ENCODE measurements around the gene KCNQ4.

Gene KCNQ4

DNA sequence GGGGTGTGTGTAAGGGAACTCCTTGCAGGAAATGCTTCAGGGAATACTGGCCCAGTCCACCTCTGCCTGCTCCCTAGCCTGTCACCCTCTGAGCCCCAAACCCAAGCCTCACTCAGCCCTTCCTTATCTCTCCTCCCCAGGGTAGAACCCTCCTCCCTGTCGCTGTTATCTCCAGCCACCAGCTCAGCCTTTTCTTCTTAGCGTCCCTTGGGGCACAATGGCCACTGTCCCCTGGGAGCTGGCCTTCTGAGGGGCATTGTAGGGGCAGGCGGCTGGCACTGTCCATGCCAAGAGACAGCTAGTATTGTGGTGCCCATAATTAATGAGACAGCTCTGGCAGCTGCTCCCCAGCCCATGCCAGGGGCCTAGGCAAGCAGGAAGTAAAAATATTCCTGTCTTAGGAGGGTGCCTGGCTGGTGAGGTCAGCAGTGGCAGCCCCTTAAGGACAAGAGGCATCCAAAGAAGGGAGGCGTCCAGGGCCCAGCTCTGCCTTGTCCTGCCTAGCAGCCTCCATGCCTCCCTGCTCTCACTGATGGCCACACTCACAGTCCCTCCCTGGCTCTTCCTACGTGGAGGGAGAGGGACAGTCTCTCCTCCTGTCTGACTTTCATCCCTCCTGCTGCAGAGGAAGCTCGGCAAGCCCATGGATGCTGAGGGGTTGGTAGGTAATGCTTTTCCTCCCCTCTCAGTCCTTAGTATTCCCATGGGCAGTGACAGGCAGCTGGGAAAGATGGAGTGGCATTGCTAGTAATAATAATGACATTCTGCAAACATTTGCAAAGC is 37.5 kb downstream of the KCNQ4 start:
- no peak for TF ChIP-seq EZH2 (IDR thresholded peaks at IDR 0.05; ENCODE audit: borderline replicate concordance, low read depth, low read length, severe bottlenecking)
- TF ChIP-seq, protein P1, sequence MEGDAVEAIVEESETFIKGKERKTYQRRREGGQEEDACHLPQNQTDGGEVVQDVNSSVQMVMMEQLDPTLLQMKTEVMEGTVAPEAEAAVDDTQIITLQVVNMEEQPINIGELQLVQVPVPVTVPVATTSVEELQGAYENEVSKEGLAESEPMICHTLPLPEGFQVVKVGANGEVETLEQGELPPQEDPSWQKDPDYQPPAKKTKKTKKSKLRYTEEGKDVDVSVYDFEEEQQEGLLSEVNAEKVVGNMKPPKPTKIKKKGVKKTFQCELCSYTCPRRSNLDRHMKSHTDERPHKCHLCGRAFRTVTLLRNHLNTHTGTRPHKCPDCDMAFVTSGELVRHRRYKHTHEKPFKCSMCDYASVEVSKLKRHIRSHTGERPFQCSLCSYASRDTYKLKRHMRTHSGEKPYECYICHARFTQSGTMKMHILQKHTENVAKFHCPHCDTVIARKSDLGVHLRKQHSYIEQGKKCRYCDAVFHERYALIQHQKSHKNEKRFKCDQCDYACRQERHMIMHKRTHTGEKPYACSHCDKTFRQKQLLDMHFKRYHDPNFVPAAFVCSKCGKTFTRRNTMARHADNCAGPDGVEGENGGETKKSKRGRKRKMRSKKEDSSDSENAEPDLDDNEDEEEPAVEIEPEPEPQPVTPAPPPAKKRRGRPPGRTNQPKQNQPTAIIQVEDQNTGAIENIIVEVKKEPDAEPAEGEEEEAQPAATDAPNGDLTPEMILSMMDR (IDR thresholded peaks at IDR 0.05; ENCODE audit: borderline replicate concordance, extremely low read depth, low read length, poor library complexity, severe bottlenecking), result no peak
- H4K20me1 ChIP-seq (ENCODE audit: insufficient read depth, low read length), result no peaks in the 10 kb centered on the region
- no peak overlapping the region for H2AFZ ChIP-seq (ENCODE audit: low read depth, low read length)
- ATAC-seq (ENCODE audit: insufficient read depth, low read depth) (no peak), DNase-seq (no peak)
- H3K9ac ChIP-seq (ENCODE audit: low read depth, low read length), result no peak overlapping the region
- H3K36me3 ChIP-seq (ENCODE audit: insufficient read depth, low read length), result no peaks in the 10 kb centered on the region
- no peak overlapping the region for H3K4me3 ChIP-seq (ENCODE audit: low read depth in 1 of 2, low read length in 2 of 2)
- no peaks in the 10 kb centered on the region for H3K4me1 ChIP-seq (ENCODE audit: insufficient read depth, low read length)
- no peak overlapping the region for H3K4me2 ChIP-seq (ENCODE audit: insufficient read depth, low read length)
- no peaks in the 10 kb centered on the region for H3K79me2 ChIP-seq (ENCODE audit: insufficient read depth, low read length)
- no peak overlapping the region for H3K27ac ChIP-seq (ENCODE audit: low read length)
- H3K27me3 ChIP-seq (ENCODE audit: insufficient read depth, low read length, poor library complexity), result no peaks in the 10 kb centered on the region
- no peaks in the 10 kb centered on the region for H3K9me3 ChIP-seq (ENCODE audit: insufficient read depth, low read length, severe bottlenecking)

DNA sequence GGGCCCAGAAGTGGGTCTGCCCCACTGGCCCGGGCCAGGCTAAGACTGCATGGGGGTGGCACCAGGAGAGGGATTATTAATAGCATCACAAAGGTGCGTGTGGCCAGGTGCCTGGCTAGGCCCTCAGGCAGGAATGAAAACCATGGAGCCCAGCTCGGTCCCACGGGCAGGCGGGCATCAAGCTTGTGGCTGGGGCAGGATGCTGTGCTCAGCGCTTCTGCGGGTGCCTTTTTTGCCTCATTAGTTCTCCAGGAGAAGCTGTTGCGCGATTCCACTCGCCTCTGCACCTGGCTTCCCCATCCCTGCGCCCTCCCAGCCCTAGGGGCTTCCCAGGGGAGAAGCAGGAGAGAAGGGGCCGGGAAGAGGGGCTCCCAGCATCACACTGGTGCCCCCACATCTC is 39.3 kb downstream of the KCNQ4 start:
- no peaks in the 10 kb centered on the region for H4K20me1 ChIP-seq (ENCODE audit: insufficient read depth, low read length)
- H3K9me3 ChIP-seq (ENCODE audit: insufficient read depth, low read length, severe bottlenecking), result no peaks in the 10 kb centered on the region
- ATAC-seq (ENCODE audit: insufficient read depth, low read depth) (no peak), DNase-seq (no peak)
- H3K4me1 ChIP-seq (ENCODE audit: insufficient read depth, low read length), result no peaks in the 10 kb centered on the region
- H3K27ac ChIP-seq (ENCODE audit: low read length), result no peak overlapping the region
- TF ChIP-seq, protein P1 (IDR thresholded peaks at IDR 0.05; ENCODE audit: borderline replicate concordance, extremely low read depth, low read length, poor library complexity, severe bottlenecking), result no peak
- TF ChIP-seq EZH2 (IDR thresholded peaks at IDR 0.05; ENCODE audit: borderline replicate concordance, low read depth, low read length, severe bottlenecking), result no peak
- H3K79me2 ChIP-seq (ENCODE audit: insufficient read depth, low read length), result no peaks in the 10 kb centered on the region
- H3K36me3 ChIP-seq (ENCODE audit: insufficient read depth, low read length), result no peaks in the 10 kb centered on the region
- no peak overlapping the region for H3K4me2 ChIP-seq (ENCODE audit: insufficient read depth, low read length)
- no peak overlapping the region for H3K9ac ChIP-seq (ENCODE audit: low read depth, low read length)
- H3K27me3 ChIP-seq (ENCODE audit: insufficient read depth, low read length, poor library complexity), result no peaks in the 10 kb centered on the region
- H3K4me3 ChIP-seq (ENCODE audit: low read depth in 1 of 2, low read length in 2 of 2), result no peak overlapping the region
- no peak overlapping the region for H2AFZ ChIP-seq (ENCODE audit: low read depth, low read length)

DNA sequence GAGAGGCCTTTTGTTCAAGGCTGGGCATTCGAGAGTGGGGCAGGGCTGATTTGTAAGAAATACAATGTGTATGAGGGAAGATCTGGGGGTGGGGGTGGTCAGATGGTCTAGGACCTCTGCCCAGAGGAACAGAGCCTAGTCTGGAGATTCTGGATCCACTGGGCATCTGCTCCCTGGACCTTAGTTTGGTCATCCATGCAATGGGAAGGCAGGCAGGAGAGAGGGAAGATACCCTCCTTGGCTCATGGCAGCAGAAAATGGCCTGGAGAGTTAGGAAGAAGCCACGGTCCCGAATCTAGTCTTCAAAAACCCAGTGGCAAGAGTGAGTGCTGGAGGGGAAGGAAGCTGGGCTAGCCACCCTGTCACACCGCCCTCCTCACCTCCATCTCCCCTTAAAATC is 39.8 kb downstream of the KCNQ4 start:
- H3K4me1 ChIP-seq (ENCODE audit: insufficient read depth, low read length), result no peaks in the 10 kb centered on the region

More for the DNA sequence above, 39.8 kb downstream of the KCNQ4 start:
- Histone ChIP-seq H3K4me3 (ENCODE audit: low read depth in 1 of 2, low read length in 2 of 2) (no peak overlapping the region), H4K20me1 (ENCODE audit: insufficient read depth, low read length) (no peaks in the 10 kb centered on the region), H3K79me2 (ENCODE audit: insufficient read depth, low read length) (no peaks in the 10 kb centered on the region), H3K9me3 (ENCODE audit: insufficient read depth, low read length, severe bottlenecking) (no peaks in the 10 kb centered on the region), H3K27ac (ENCODE audit: low read length) (no peak overlapping the region), H3K9ac (ENCODE audit: low read depth, low read length) (no peak overlapping the region), H3K4me2 (ENCODE audit: insufficient read depth, low read length) (no peak overlapping the region), H3K27me3 (ENCODE audit: insufficient read depth, low read length, poor library complexity) (no peaks in the 10 kb centered on the region), H3K36me3 (ENCODE audit: insufficient read depth, low read length) (no peaks in the 10 kb centered on the region), H2AFZ (ENCODE audit: low read depth, low read length) (no peak overlapping the region)
- TF ChIP-seq EZH2 (IDR thresholded peaks at IDR 0.05; ENCODE audit: borderline replicate concordance, low read depth, low read length, severe bottlenecking), result no peak
- TF ChIP-seq, protein P1 (IDR thresholded peaks at IDR 0.05; ENCODE audit: borderline replicate concordance, extremely low read depth, low read length, poor library complexity, severe bottlenecking), result no peak
- ATAC-seq (ENCODE audit: insufficient read depth, low read depth), result no peak
- DNase-seq, result no peak

Data from DND-41 (cell line).